H7 (cell line): ENCODE measurements around the gene ADAM33. TPM values are rescaled to one million over a fixed set of nuclear protein-coding genes. Genes with fewer than 3 reads are reported as not detected.
A peak's percentile ranks its signal among the peaks of the same experiment; 100 is the strongest.

Experiments
- DNase-seq: peaks from one replicate; pipeline ENCODE4 v3.0.0; 2012
- H3K27me3 ChIP-seq: 2 replicates; pipeline ENCODE4 v1.6.0; 2011; ENCODE audit warnings: mild to moderate bottlenecking, low read length; ENCODE audit not compliant: control insufficient read depth, insufficient read depth
- H3K36me3 ChIP-seq: replicated peaks from 2 replicates; pipeline ENCODE4 v1.5.1; 2011; ENCODE audit warnings: low read length; ENCODE audit not compliant: control insufficient read depth, insufficient read depth
- H3K4me3 ChIP-seq: 2 replicates; pipeline ENCODE4 v1.5.1; 2011; ENCODE audit warnings: low read depth, mild to moderate bottlenecking, control low read depth, low read length, moderate library complexity; ENCODE audit not compliant: insufficient read depth
- total RNA-seq: library from RNA; depleted of rRNA; stranded (reverse); fragments of >200 nt; shearing (Covaris generic); gene quantifications from 2 replicates; pipeline ENCODE4 v1.2.3, GENCODE V29; 2014; rRNA removed

ADAM33 gene, protein sequence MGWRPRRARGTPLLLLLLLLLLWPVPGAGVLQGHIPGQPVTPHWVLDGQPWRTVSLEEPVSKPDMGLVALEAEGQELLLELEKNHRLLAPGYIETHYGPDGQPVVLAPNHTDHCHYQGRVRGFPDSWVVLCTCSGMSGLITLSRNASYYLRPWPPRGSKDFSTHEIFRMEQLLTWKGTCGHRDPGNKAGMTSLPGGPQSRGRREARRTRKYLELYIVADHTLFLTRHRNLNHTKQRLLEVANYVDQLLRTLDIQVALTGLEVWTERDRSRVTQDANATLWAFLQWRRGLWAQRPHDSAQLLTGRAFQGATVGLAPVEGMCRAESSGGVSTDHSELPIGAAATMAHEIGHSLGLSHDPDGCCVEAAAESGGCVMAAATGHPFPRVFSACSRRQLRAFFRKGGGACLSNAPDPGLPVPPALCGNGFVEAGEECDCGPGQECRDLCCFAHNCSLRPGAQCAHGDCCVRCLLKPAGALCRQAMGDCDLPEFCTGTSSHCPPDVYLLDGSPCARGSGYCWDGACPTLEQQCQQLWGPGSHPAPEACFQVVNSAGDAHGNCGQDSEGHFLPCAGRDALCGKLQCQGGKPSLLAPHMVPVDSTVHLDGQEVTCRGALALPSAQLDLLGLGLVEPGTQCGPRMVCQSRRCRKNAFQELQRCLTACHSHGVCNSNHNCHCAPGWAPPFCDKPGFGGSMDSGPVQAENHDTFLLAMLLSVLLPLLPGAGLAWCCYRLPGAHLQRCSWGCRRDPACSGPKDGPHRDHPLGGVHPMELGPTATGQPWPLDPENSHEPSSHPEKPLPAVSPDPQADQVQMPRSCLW
- total RNA-seq = 3.3 and 5.5 TPM in 2 replicates

DNA sequence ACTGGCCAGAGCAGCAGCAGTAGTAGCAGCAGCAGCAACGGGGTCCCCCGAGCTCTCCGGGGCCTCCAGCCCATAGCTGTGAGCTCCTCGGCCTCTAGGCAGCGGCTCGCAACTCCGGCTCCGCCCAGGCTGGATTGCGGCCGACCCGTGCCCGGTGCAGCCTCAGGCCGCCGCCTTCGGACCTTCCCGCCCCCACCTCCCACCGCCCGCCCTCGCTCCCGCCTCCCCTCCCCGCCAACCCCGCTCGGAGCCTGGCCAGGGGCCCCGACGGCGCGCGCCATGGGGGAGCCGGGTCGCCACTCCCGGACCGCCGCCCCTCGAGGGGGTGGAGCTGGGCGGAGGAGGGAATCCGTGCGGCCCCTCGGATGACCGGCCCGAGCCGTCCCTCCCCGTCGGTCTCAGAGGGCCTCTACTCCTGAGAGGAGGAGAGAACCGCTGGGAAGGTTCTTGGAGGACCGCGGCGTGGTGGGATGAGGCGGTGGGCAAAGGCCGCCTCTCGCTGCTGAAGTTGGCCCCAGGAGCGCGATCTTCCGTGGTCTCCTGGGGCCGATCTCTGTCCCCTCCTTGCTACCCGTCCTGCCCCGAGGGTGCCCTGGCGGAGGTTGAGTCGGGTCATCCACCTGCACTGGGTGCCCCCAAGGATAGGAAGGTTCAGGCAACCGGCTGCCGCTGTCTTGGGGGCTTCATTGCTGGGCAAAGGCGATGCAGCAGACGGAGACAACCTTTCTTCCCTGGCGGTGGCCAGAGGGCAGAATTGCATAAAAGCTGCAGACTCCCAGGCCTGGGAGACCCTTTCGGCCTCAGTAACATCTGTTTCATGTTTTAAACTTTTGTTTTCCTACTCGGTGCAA is at the start of gene ADAM33:
ADAM33 (minus strand) TSS at position 80 of the 851 bp plus-strand sequence; CDS start at position 74, 6 bp downstream.
- H3K27me3 ChIP-seq = peaks cover 13% of the 10 kb centered on the region
- peak within 1 kb of the TSS; percentile 59 for H3K4me3 ChIP-seq
- no peaks in the 10 kb centered on the region for H3K36me3 ChIP-seq
- peak; percentile 92 for DNase-seq

DNA sequence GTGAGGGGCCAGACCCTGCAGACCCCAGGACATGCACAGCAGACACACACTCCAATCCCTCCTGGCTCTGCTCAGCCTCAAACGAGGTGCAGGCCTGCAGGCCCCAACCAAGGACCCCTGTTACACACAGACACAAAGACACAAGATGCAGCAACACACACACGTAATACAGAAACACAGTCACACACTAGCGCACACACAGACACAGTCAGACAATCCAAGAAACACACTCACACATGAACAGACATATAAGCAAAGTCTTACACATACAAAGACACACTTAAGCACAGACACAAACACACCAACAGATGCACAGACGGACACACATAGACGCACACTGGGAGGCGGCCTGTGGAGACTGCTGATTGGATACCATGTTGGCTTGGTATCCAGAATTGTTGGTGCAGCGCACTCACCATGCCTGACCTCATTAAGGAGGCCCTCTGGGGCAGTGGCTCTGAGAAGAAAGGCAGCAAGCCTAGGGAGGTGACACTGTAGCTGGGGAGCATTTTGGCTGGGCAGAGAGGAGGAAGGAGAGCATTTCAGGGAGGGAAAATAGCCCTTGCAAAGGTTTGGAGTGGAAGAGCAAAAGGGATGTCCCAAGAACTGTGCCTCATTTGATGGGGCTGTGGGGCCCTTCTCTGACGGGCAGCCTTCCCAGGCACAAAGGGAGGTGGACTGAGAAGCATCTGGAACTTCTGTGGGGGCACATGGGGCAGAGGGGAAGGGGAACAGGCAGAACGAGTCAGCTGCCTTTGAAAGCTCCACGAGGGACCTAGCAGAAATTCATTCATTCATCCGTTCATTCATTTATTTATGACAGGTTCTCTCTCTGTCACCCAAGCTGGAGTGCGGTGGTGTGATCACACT is 49.2 kb upstream of the ADAM33 start:
- peak; percentile 22 for DNase-seq
- H3K27me3 ChIP-seq = peaks cover 32% of the 10 kb centered on the region
- no peaks in the 10 kb centered on the region for H3K36me3 ChIP-seq
- no peak overlapping the region for H3K4me3 ChIP-seq

DNA sequence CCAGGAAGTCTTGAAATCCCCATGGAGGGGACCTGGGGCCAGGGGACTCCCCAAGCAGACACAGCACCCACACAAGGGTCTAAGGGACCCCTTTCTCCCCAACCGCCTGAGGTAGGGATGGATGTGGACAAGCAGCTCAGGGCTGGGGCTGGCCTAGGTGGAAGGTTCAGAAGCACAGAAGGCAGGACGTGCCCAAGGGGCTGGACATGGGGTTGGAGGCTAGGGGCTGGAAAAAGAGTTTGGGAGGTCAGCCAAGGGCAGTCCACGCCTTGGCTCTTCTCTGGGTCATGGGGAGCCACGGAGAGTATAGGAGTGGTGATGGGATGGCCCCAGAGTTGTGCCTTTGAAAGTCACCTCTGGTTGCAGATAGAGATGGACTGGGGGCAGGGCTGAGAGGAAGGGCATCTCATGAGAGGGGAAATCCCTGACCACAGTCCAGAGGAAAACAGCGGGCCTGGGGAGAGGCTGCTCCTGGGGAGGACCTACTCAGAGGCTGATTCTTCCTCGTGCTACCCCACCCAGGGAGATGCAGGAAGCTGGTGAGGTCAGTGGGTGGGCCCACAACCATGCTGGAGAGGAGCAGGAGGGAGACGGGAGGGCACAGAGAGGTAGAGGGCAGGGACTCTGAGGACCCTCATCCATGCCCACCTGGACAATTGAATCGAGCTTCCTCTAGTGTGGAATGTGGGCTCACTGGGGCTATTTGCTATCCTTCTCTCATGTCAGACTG is 48.2 kb upstream of the ADAM33 start:
- peaks cover 32% of the 10 kb centered on the region for H3K27me3 ChIP-seq
- DNase-seq = peak; percentile 21
- H3K4me3 ChIP-seq = no peak overlapping the region
- H3K36me3 ChIP-seq = no peaks in the 10 kb centered on the region

DNA sequence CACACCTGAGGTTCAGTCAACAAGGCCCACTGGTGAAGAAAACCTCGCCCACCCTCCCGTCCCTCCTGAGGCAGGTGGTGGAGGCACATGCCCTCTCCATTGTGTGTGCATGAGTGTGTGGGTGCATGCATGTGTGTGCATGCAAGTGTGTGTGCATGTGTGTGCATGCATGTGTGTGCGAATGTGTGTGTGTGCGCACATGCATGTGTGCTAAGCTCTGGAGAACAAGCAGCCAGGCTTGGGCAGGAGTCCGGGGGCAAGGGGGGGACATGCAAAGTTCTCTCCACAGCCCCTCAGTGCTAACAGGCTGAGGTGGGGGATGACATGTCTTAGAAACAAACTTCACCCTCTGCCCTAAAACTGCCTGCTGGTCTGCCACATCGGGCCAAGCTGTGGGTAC is 47.6 kb upstream of the ADAM33 start:
- no peak overlapping the region for H3K4me3 ChIP-seq
- H3K27me3 ChIP-seq = peaks cover 32% of the 10 kb centered on the region
- DNase-seq = no peak
- no peaks in the 10 kb centered on the region for H3K36me3 ChIP-seq

DNA sequence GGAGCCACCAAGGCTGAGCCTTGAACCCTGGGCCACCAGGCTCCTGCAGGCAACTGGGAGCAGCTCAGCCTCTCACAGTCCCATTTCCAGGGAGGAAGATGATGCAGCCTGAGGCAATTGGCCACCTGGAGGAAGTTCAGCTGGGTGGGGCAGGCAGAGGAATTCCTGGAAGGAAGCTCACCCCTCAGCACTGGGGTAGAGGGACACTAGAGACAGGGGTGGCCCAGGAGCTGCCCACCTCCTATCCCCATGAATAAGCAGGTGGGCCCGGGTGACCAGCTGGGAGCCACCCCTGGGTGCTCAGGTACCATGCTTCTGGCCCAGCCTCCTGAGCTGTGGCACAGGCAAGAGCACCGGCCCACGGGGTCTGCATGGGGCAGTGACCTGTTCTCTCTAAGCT is 47.1 kb upstream of the ADAM33 start:
- peaks cover 32% of the 10 kb centered on the region for H3K27me3 ChIP-seq
- no peaks in the 10 kb centered on the region for H3K36me3 ChIP-seq
- H3K4me3 ChIP-seq = no peak overlapping the region
- DNase-seq = peak; percentile 15

DNA sequence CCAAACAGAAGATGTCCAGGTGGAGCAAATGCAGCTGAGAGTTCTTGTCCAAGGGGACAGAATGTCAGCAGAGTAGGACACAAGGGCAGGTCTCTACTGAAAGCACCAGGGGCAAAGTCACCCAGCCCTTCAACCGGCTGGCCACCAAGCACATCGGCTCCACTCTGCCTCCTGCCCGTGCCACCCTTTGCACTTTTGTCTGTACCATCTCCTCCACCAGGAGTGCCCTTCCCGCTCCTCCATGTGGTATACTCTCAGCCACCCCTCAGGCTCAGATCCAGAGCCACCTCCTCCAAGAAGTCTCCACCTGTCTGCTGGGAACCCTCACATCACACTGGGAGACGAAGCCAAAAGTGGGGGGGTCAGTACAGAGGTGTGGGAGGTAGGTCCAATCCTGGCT is 46.5 kb upstream of the ADAM33 start:
- Histone ChIP-seq H3K4me3 (no peak overlapping the region), H3K36me3 (no peaks in the 10 kb centered on the region), H3K27me3 (peaks cover 28% of the 10 kb centered on the region)
- DNase-seq = peak; percentile 11

DNA sequence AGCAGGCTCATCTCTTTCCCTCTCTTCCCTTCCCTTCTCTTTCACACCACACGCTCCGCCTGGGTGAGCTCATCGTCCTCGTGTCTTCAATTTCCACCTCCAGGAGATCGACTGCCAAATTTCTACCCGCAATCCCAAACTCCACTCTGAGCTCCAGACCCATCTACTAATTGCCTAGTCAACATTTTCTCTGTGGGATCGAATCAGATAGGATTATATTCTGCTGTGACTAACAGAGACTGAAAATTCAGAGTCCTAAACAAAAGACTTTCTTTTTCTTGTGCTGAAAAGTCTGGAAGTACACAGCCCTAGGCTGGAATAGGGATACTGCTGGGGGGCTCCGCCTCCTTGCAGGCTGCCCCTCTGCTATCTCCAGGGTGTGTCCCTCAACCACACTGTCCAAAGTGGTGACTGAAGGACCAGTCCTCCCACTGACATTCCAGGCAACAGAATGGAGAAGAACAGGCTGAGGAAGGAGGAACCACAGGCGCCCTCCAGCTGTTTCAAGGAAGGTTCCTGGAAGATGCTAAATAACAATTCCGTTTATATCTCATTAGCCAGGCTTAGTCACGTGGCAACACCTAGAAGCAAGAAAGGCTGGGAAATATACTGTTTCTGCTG is 45.7 kb upstream of the ADAM33 start:
- Histone ChIP-seq H3K4me3 (no peak overlapping the region), H3K36me3 (no peaks in the 10 kb centered on the region), H3K27me3 (peaks cover 19% of the 10 kb centered on the region)
- DNase-seq = peak; percentile 15

DNA sequence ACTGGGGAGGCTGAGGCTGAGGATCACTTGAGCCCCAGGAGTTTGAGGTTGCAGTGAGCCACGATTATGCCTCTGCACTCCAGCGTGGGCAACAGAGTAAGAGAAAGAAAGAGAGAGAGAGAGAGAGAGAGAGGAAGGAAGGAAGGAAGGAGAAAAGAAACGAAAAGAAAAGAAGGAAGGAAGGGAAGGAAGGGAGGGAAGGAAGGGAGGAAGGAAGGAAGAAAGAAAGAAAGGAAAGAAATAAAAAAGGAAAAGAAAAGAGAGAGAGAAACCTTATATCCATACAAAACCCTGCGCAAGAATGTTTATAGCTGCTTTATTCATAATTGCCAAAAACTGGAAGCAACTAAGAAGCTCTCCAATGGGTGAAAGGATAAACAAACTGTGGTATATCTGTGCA is 42.5 kb upstream of the ADAM33 start:
- no peaks in the 10 kb centered on the region for H3K36me3 ChIP-seq
- H3K27me3 ChIP-seq = peaks cover 10% of the 10 kb centered on the region
- no peak overlapping the region for H3K4me3 ChIP-seq
- DNase-seq = no peak

DNA sequence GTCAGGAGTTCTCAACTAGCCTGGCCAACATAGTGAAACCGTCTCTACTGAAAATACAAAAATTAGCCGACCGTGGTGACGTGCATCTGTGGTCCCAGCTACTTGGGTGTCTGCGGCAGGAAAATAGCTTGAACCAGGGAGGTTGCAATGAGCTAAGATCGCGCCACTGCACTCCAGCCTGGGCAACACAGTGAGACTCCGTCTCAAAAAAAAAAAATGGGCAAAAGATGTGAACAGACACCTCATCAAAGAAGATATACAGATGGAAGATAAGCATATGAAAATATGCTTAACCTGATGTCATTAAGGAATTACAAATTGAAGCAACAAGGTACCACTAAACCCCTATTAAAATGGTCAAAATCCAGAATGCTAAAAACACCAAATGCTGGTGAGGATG is 41.5 kb upstream of the ADAM33 start:
- H3K36me3 ChIP-seq = no peaks in the 10 kb centered on the region
- peaks cover 7% of the 10 kb centered on the region for H3K27me3 ChIP-seq
- no peak overlapping the region for H3K4me3 ChIP-seq
- no peak for DNase-seq

DNA sequence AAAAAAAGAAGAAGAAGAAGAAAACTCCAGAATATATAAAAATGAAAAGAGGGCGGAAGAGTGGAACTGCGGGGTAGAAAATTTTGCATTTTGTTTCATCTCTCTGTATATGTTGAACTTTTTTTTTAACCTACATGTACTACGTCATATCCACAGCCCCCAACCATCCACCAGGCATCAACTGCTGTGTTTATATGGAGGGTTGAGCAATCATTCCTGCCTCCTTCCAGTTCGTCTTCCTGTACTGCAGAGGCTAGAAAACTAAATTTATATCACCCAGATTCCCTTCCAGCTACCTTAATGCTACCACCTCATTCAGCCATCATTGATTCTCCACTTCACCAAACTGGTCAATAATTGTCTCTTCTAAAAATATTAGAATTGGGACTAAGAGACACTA is 40.1 kb upstream of the ADAM33 start:
- no peak overlapping the region for H3K4me3 ChIP-seq
- DNase-seq = no peak
- no peaks in the 10 kb centered on the region for H3K27me3 ChIP-seq
- no peaks in the 10 kb centered on the region for H3K36me3 ChIP-seq

DNA sequence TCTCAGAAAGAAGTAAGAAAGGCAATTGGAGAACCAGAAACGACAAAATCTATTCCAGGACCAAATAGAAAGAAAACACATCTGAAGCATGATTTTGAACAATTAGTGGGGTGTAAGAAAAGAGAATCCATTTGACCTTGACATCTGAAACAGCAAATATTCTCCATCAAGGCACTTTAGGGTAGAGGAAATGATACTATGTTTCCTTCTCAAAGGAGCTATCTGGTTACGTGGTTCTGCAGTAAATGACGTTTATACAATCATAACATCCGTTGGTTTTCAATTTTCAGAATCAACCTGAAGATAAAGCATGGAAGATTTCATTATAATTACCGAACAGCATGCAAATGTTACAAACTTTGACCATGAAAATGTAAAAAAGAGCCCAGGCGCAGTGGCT is 38.8 kb upstream of the ADAM33 start:
- Histone ChIP-seq H3K4me3 (no peak overlapping the region), H3K27me3 (no peaks in the 10 kb centered on the region), H3K36me3 (no peaks in the 10 kb centered on the region)
- DNase-seq = no peak

DNA sequence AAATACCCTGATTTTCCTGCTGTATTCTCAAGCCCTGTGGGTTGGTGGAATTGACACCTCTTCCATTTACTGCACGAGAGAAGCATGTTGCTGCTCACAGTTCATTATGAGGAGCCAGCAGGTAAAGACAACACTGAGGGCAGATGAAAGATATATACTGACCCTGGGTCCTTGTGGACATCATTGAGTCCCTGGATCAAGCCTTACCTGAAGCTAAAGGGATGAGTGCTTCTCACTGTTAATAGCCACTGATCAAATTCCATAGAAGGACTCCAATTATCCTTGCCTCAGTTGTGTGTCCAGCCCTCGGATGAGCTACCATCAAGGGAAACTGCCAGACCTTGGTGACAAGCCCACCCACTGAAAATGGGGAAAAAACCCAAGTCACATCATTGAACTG is 38.3 kb upstream of the ADAM33 start:
- no peak for DNase-seq
- Histone ChIP-seq H3K27me3 (no peaks in the 10 kb centered on the region), H3K4me3 (no peak overlapping the region)

DNA sequence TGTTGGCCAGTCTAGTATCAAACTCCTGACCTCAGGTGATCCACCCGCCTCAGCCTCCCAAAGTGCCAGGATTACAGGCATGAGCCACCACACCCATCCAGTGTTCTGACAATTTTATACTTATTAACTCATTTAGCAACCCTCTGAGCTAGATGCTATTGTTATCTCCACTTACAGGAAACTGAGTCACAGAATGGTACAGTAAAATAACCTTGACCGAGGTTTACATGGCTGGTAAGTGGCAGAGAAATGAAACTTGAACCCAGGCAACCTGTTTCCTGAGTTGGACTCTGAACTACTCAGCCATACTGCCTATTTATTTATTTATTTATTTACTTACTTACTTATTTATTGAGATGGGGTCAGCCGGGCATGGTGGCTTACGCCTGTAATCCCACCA is 37.2 kb upstream of the ADAM33 start:
- no peak overlapping the region for H3K4me3 ChIP-seq

More for the DNA sequence above, 38.3 kb upstream of the ADAM33 start:
- H3K36me3 ChIP-seq = no peaks in the 10 kb centered on the region

More for the DNA sequence above, 37.2 kb upstream of the ADAM33 start:
- Histone ChIP-seq H3K27me3 (no peaks in the 10 kb centered on the region), H3K36me3 (no peaks in the 10 kb centered on the region)
- no peak for DNase-seq
